Right cardiac atrium (tissue), 5 donors: ENCODE results near the gene BDP1. TPM values are rescaled to one million over a fixed set of nuclear protein-coding genes. Genes with fewer than 3 reads are reported as not detected.
"Not testable (repeated sequence)": the region's sequence is repeated elsewhere in the genome, so short reads cannot be mapped to it uniquely, and the experiment has no call there.

Source experiments
- ATAC-seq, 2 donors: fragments of 200-7000 bp; cut with Tn5 transposase; one replicate each; pipeline versions ENCODE4 v1.8.0 to v1.9.1; 2020; ENCODE audit warnings: moderate library complexity in 2 of 2, mild to moderate bottlenecking in 1 of 2
- DNase-seq, 3 donors: peaks; one replicate each; pipeline ENCODE4 v3.0.0-alpha.2; 2020
- H3K27ac ChIP-seq: one replicate; pipeline ENCODE4 v1.5.1; 2013; ENCODE audit warnings: mild to moderate bottlenecking, low read length, control low read depth, moderate library complexity
- H3K27me3 ChIP-seq: one replicate; pipeline ENCODE4 v1.6.1; 2013; ENCODE audit not compliant: control insufficient read depth, insufficient read depth
- H3K4me1 ChIP-seq: one replicate; pipeline ENCODE4 v1.6.1; 2013; ENCODE audit warnings: low read length; ENCODE audit not compliant: control insufficient read depth, insufficient read depth
- H3K4me3 ChIP-seq: one replicate; pipeline ENCODE4 v1.5.1; 2013; ENCODE audit warnings: low read length, control low read depth
- H3K9me3 ChIP-seq: one replicate; pipeline ENCODE4 v1.6.1; 2013; ENCODE audit warnings: low read length; ENCODE audit not compliant: control insufficient read depth
- WGBS: extraction: QIAGEN DNeasy Blood & Tissue Kit; methylation state at CpG from one replicate; pipeline ENCODE4 v1.1.7; 2013; 5-methylcytosine and 5-hydroxymethylcytosine counted together
- intact Hi-C, 4 donors: fragments of 100-400 bp; cut with DNase I; formaldehyde crosslinking; loops; one replicate each; pipeline versions ENCODE4 v1.11.0 to v1.14.0; 2022 to 2023
- polyA plus RNA-seq: library from polyadenylated mRNA; stranded (reverse); fragments of 200-250 nt; gene quantifications from one replicate; pipeline ENCODE4 v1.2.3, GENCODE V29; 2013
- total RNA-seq, 4 donors: library from RNA; stranded (reverse); fragmentation: NEBNext Ultra II Directional; extraction: Animal tissue kit (Norgen Biotek cat#: 25700); gene quantifications; one replicate each; pipeline ENCODE4 v1.2.1, GENCODE V29; 2021
- donor health status: healthy with polysubstance abuse.
- donor health status: DM: no; HTN: yes; CAD: no.
- donor health status: DM: no; HTN: no; CAD: no.
- donor health status: DM: no; HTN: yes; CAD: no; lungs with severe emphysema.
- donor health status: DM: yes; HTN: yes; CAD: no.

BDP1 gene
- total and polyA plus RNA-seq, 5 donors = 9.2 to 18.0 (median 15.0) TPM

DNA sequence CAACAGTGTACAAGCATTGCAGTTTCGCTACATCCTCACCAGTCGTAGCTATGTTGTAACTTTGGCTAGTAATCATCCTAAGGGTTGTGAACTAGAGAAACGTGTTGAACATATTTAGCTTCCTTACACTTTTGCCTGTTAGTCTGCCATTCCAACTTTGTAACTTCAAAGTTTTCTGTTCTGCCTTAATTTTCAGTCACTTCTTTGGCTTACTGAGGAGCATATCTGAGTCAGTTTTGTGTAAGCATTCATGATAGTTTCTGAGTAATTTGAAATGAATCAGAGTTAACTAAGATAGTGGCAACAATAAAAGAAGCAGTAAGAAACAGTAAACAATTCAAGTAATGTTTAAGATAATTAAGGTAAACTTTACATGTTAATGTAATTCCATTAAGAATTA, 72.8 kb downstream of the BDP1 start:
- no peak overlapping the region for H3K27ac ChIP-seq
- no peak overlapping the region for H3K4me3 ChIP-seq
- no peaks in the 10 kb centered on the region for H3K4me1 ChIP-seq
- WGBS = 79% methylated on average over 3 of the region's 3 CpGs
- intact Hi-C loops = no loop called here
- no peaks in the 10 kb centered on the region for H3K27me3 ChIP-seq
- ATAC-seq (no peak), DNase-seq (no peak)
- no peaks in the 10 kb centered on the region for H3K9me3 ChIP-seq

DNA sequence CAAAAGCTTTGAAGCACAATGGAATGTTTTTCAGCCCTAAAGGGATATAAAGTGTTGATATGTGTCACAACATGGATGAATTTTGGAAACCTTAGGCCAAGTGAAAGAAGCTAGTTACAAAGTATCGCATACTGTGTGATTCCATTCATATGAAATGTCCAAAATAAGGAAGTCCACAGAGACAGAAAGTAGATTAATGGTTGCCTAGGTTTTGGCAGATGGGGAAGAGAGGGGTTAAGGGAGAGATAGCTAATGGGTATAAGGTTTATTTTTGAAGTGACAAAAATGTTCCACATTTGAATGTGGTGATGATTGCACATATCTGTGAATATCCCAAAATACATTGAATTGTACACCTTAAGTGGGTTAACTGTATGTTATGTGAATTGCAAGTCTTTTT, 74.2 kb downstream of the BDP1 start:
- H3K9me3 ChIP-seq = no peaks in the 10 kb centered on the region
- no peak overlapping the region for H3K4me3 ChIP-seq
- no peaks in the 10 kb centered on the region for H3K27me3 ChIP-seq
- H3K27ac ChIP-seq = no peak overlapping the region
- intact Hi-C loops = no loop called here
- DNase-seq (no peak), ATAC-seq (no peak)
- H3K4me1 ChIP-seq = no peaks in the 10 kb centered on the region
- 81% methylated on average over 1 of the region's 1 CpG for WGBS

DNA sequence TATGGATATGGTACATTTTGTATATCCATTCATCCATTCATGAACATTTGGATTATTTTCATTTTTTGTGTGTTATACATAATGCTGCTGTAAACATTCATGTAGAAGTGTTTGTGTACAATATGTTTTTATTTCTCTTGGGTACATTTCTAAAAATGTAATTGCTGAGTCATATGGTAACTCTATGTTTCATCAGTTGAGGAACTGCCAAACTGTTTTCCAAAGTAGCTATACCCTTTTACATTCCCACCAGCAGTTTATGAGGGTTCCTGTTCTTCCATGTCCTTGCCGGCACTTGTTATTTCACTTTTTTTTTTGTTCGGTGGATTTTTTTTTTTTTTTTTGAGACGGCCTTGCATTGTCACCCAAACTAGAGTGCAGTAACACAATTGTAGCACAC, 77.7 kb downstream of the BDP1 start:
- intact Hi-C loops = no loop called here
- 82% methylated on average over 3 of the region's 3 CpGs for WGBS
- ATAC-seq (peak; percentile 14 to 33), DNase-seq (no peak)
- Histone ChIP-seq H3K27ac (peak overlapping the region; percentile 52), H3K4me3 (no peak overlapping the region), H3K4me1 (no peaks in the 10 kb centered on the region), H3K27me3 (no peaks in the 10 kb centered on the region), H3K9me3 (no peaks in the 10 kb centered on the region)

DNA sequence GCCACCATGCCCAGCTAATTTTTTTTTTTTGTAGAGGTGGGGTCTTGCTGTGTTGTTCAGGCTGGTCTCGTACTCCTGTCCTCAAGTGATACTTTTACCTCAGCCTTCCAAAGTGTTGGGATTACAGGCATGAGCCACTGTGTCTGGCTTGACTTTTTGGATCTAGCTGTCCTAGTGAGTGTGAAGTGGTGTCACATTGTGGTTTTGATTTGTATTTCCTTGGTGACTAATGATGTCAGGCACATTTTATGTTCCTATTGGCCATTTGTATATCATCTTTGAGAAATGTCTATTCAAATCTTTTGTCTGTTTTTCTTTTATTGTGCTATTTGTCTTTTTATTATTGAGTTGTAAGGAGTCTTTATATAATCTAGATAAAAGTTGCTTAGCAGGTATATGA, 78.2 kb downstream of the BDP1 start:
- Histone ChIP-seq H3K27ac (peak overlapping the region; percentile 52), H3K4me3 (no peak overlapping the region), H3K4me1 (no peaks in the 10 kb centered on the region), H3K9me3 (no peaks in the 10 kb centered on the region), H3K27me3 (no peaks in the 10 kb centered on the region)
- intact Hi-C loops = no loop called here
- 97% methylated on average over 1 of the region's 1 CpG for WGBS
- DNase-seq = no peak
- ATAC-seq = peak; percentile 59 to 72

DNA sequence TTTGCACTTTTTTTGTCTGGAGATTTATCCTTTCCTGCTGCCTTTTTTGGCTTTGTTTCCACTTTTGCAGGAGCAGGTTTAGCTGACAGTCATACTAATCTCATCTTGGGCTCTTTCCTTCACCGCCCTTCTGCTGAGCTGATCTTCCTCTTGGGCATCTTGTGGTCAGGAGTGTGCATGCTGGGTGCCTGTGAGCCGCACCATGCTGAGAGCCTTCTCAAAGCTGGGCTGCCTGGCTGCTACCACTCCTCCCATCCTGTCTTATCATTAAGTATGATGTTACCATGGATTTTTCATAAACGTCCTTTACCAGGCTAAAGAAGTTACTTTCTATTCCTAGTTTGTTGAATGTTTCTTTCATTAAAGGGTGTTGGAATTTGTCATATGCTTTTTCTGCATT, 82.2 kb downstream of the BDP1 start:
- intact Hi-C loops = no loop called here
- 73% methylated on average over 3 of the region's 3 CpGs for WGBS
- DNase-seq (no peak), ATAC-seq (peak in 1 of 2 donors; percentile 41)
- no peaks in the 10 kb centered on the region for H3K4me1 ChIP-seq
- H3K9me3 ChIP-seq = no peaks in the 10 kb centered on the region
- no peaks in the 10 kb centered on the region for H3K27me3 ChIP-seq
- H3K27ac ChIP-seq = no peak overlapping the region
- no peak overlapping the region for H3K4me3 ChIP-seq

DNA sequence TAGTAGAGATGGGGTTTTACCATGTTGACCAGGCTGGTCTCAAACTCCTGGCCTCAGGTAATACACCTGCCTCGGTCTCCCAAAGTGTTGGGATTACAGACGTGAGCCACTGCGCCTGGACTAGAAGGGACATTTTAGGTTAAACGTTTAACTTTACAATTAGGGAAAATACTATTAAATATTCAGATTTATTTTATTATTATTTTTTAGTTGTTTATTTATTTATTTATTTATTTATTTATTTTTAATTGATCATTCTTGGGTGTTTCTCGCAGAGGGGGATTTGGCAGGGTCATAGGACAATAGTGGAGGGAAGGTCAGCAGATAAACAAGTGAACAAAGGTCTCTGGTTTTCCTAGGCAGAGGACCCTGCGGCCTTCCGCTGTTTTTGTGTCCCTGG, 95.4 kb downstream of the BDP1 start:
- not testable (repeated sequence) for H3K9me3 ChIP-seq, H3K4me3 ChIP-seq, ATAC-seq, H3K4me1 ChIP-seq, H3K27ac ChIP-seq, H3K27me3 ChIP-seq, DNase-seq
- WGBS = 96% methylated on average over 7 of the region's 7 CpGs
- intact Hi-C loops = loop anchor here in 1 of 4 donors (10.0 kb wide), 1 partner anchor 46 kb away; no protein-coding TSS in a partner anchor

DNA sequence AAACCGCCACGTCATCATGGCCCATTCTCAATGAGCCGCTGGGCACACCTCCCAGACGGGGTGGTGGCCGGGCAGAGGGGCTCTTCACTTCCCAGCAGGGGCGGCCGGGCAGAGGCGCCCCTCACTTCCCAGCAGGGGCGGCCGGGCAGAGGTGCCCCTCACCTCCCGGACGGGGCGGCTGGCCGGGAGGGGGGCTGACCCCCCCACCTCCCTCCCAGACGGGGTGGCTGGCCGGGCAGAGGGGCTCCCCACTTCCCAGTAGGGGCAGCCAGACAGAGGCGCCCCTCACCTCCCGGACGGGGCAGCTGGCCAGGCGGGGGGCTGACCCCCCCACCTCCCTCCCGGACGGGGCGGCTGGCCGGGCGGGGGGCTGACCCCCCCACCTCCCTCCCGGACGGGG, 96.1 kb downstream of the BDP1 start:
- intact Hi-C loops = loop anchor here in 1 of 4 donors (10.0 kb wide), 1 partner anchor 47 kb away; no protein-coding TSS in a partner anchor
- H3K27ac ChIP-seq, ATAC-seq, H3K4me3 ChIP-seq, DNase-seq, H3K27me3 ChIP-seq, H3K4me1 ChIP-seq, H3K9me3 ChIP-seq: not testable (repeated sequence)
- 97% methylated on average over 19 of the region's 27 CpGs for WGBS

DNA sequence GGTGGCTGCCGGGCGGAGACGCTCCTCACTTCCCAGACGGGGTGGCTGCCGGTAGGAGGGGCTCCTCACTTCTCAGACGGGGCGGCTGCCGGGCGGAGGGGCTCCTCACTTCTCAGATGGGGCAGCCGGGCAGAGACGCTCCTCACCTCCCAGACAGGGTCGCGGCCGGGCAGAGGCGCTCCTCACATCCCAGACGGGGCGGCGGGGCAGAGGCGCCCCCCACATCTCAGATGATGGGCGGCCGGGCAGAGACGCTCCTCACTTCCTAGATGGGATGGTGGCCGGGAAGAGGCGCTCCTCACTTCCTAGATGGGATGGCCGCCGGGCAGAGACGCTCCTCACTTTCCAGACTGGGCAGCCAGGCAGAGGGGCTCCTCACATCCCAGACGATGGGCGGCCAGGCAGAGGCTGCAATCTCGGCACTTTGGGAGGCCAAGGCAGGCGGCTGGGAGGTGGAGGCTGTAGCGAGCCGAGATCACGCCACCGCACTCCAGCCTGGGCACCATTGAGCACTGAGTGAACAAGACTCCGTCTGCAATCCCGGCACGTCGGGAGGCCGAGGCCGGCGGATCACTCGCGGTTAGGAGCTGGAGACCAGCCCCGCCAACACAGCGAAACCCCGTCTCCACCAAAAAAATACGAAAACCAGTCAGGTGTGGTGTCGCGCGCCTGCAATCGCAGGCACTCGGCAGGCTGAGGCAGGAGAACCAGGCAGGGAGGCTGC, 96.7 kb downstream of the BDP1 start:
- not testable (repeated sequence) for H3K4me1 ChIP-seq, H3K4me3 ChIP-seq, DNase-seq, H3K27ac ChIP-seq, H3K9me3 ChIP-seq, ATAC-seq, H3K27me3 ChIP-seq
- WGBS = 98% methylated on average over 52 of the region's 53 CpGs
- intact Hi-C loops = loop anchor here in 1 of 4 donors (10.0 kb wide), 1 partner anchor 47 kb away; no protein-coding TSS in a partner anchor

DNA sequence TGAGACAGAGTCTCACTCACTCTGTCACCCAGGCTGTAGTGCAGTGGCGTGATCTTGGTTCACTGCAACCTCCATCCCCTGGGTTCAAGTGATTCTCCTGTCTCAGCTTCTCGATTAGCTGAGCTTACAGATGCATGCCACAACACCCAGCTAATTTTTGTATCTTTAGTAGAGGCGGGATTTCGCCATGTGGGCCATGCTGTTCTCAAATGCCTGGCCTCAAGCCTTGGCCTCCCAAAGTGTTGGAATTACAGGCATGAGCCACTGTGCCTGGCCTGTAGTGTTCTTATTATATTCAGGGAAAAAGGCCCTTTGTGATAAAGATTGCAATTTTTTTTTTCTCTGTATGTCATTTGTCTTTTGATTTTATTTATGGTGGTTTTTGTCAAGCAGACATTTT, 107.7 kb downstream of the BDP1 start:
- no peaks in the 10 kb centered on the region for H3K9me3 ChIP-seq
- no peak overlapping the region for H3K4me3 ChIP-seq
- DNase-seq = no peak
- no peak for ATAC-seq
- no peak overlapping the region for H3K27ac ChIP-seq
- H3K27me3 ChIP-seq = no peaks in the 10 kb centered on the region
- no peaks in the 10 kb centered on the region for H3K4me1 ChIP-seq
- intact Hi-C loops = no loop called here
- 95% methylated on average over 4 of the region's 4 CpGs for WGBS

DNA sequence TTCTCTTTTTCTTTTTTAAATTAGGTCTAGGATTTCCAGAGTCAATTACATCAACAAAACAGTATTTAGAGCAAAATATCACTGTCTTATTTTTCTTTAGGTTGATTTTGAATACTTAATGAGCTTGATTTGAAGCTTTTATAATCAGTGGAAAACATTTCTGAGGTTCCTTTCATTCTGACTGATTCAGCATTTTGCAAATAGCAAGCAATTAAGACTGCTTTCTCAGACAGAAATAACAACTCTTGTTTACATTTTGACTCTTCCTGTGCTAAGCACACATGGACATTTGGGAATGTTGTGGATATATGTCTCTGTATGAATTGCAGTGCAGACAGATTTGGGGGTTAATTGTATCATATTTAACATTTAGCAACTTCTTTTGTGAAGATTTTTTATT, 109.4 kb downstream of the BDP1 start:
- H3K4me1 ChIP-seq = no peaks in the 10 kb centered on the region
- H3K27me3 ChIP-seq = no peaks in the 10 kb centered on the region
- no peaks in the 10 kb centered on the region for H3K9me3 ChIP-seq
- intact Hi-C loops = no loop called here
- ATAC-seq (no peak), DNase-seq (no peak)
- H3K4me3 ChIP-seq = no peak overlapping the region
- no peak overlapping the region for H3K27ac ChIP-seq

DNA sequence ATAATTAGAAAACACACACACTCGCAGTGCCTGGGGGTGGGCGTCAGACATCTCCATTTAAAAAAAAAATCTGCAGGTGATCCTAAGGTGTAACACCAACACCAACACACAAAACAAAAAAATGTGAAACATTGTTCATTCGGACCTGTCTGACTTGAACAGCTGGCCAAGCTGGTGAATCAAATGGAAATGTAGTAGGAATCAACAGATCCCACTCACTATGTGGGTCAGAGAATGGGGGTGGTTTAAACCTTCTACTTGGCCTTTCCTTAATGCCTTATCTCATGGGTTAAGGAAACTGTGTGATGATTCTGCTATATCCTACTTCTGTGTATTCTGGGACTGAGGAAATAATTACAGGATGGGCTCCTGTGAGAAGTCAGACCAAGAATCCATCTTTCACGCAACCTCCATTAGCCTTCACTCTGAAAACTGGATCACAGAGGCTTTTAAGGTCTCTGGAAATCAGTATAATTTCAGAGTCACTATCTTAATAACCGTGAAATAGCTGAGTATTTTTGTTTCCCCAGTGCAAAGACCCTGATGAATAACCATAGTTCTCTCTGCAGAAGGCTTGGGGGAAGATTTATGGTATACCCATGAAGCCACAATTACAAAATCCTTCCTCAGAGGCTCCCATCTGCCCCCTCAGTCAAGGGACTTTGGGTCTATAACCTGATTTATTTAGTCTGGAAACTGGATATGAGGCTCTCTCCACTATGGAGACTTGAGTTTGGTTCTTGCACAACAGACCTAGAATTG, 114.5 kb downstream of the BDP1 start:
- no peaks in the 10 kb centered on the region for H3K27me3 ChIP-seq
- no peaks in the 10 kb centered on the region for H3K9me3 ChIP-seq
- no peak overlapping the region for H3K27ac ChIP-seq
- H3K4me1 ChIP-seq = peaks cover 4% of the 10 kb centered on the region
- H3K4me3 ChIP-seq = no peak overlapping the region
- 89% methylated on average over 5 of the region's 5 CpGs for WGBS
- intact Hi-C loops = no loop called here
- ATAC-seq (no peak), DNase-seq (no peak)
